Measurements from ENCODE around the gene NEK10.

NEK10 gene

DNA sequence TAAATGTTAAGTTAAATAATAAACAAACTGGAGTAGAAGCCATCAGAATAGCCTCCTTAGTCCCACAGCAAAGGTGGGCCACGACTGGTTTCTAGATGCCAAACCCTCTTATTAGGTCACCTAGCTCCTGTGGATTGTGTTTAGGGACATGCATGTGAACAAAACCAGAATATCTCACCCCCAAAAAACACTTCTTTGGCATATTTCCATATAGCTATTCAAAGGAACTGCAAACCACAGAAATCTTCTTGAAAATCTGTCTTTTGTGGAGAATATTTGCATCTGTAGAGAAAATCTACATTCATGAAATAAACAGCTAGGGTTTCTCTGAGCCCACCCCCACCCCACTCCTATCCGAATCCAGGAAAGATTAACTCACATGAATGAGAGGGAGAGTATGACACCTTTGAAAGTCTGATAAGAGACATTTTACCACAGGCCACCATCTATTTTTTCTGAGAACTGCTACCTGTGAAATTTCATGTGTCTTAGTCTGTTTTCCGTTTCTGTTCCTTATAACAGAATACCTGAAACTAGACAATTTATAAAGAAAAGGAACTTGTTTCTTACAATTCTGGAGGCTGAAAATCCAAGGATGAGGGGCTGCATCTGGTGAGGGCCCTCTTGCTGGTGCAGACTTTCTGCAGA is 159.4 kb downstream of the NEK10 start:
- peak overlapping the region; percentile 46; the same call in 1 of the 2 replicates for H3K27ac ChIP-seq (ENCODE audit: low read length)
- H4K20me1 ChIP-seq (ENCODE audit: insufficient read depth, low read length), result no peaks in the 10 kb centered on the region
- peak; percentile 26 for DNase-seq
- H3K9ac ChIP-seq (ENCODE audit: low read length), result no peak overlapping the region
- H3K36me3 ChIP-seq (replicated peaks; ENCODE audit: insufficient read depth, low read length), result no peaks in the 10 kb centered on the region
- H3K9me2 ChIP-seq (replicated peaks; ENCODE audit: insufficient read depth, low read length), result no peaks in the 10 kb centered on the region; the same call in 1 of the 2 replicates
- H2AFZ ChIP-seq (ENCODE audit: low read length), result 0 out of 2 replicates have a peak overlapping the region, but pooled peaks have one; percentile 2
- H3F3A ChIP-seq (ENCODE audit: insufficient read depth, low read length), result 0 out of 2 replicates have a peak, but pooled peaks cover 2% of the 10 kb centered on the region
- H3K4me2 ChIP-seq (ENCODE audit: low read depth, low read length), result peak overlapping the region; percentile 34; the same call in 1 of the 2 replicates
- TF ChIP-seq CTCF (IDR thresholded peaks at IDR 0.05; ENCODE audit: low read length) (no peak), EZH2phosphoT487 (IDR thresholded peaks at IDR 0.05; ENCODE audit: low read length) (no peak), EZH2 (optimal IDR thresholded peaks at IDR 0.05; ENCODE audit: low read depth, low read length) (no peak)
- no peak overlapping the region for H3K4me3 ChIP-seq (ENCODE audit: low read length)
- no peaks in the 10 kb centered on the region for H3K9me3 ChIP-seq (replicated peaks; ENCODE audit: insufficient read depth, low read length)
- H3K27me3 ChIP-seq (replicated peaks; ENCODE audit: insufficient read depth, low read length), result no peaks in the 10 kb centered on the region
- H3K79me2 ChIP-seq (ENCODE audit: low read length), result no peaks in the 10 kb centered on the region
- H3K4me1 ChIP-seq (ENCODE audit: low read length), result peaks cover 18% of the 10 kb centered on the region

- Histone ChIP-seq H3K9me2 (replicated peaks; ENCODE audit: insufficient read depth, low read length) (no peaks in the 10 kb centered on the region; the same call in 1 of the 2 replicates), H3K4me2 (ENCODE audit: low read depth, low read length) (peak overlapping the region; percentile 34; the same call in 1 of the 2 replicates), H3F3A (ENCODE audit: insufficient read depth, low read length) (0 out of 2 replicates have a peak, but pooled peaks cover 2% of the 10 kb centered on the region), H4K20me1 (ENCODE audit: insufficient read depth, low read length) (no peaks in the 10 kb centered on the region), H3K79me2 (ENCODE audit: low read length) (no peaks in the 10 kb centered on the region), H3K9ac (ENCODE audit: low read length) (no peak overlapping the region), H3K4me1 (ENCODE audit: low read length) (peaks cover 18% of the 10 kb centered on the region), H2AFZ (ENCODE audit: low read length) (0 out of 2 replicates have a peak overlapping the region, but pooled peaks have one; percentile 2), H3K27me3 (replicated peaks; ENCODE audit: insufficient read depth, low read length) (no peaks in the 10 kb centered on the region), H3K4me3 (ENCODE audit: low read length) (no peak overlapping the region), H3K36me3 (replicated peaks; ENCODE audit: insufficient read depth, low read length) (no peaks in the 10 kb centered on the region), H3K9me3 (replicated peaks; ENCODE audit: insufficient read depth, low read length) (no peaks in the 10 kb centered on the region), H3K27ac (ENCODE audit: low read length) (peak overlapping the region; percentile 46; the same call in 1 of the 2 replicates)
- no peak for DNase-seq
- TF ChIP-seq CTCF (IDR thresholded peaks at IDR 0.05; ENCODE audit: low read length) (no peak), EZH2 (optimal IDR thresholded peaks at IDR 0.05; ENCODE audit: low read depth, low read length) (no peak), EZH2phosphoT487 (IDR thresholded peaks at IDR 0.05; ENCODE audit: low read length) (no peak)
Observed at GRCh38 chr3:27208961-27209616, 160.1 kb downstream of the NEK10 start.

- H2AFZ ChIP-seq (ENCODE audit: low read length), result no peak overlapping the region
- TF ChIP-seq EZH2phosphoT487 (IDR thresholded peaks at IDR 0.05; ENCODE audit: low read length) (no peak), CTCF (IDR thresholded peaks at IDR 0.05; ENCODE audit: low read length) (no peak), EZH2 (optimal IDR thresholded peaks at IDR 0.05; ENCODE audit: low read depth, low read length) (no peak)
- H3K9ac ChIP-seq (ENCODE audit: low read length), result no peak overlapping the region
- H3K27ac ChIP-seq (ENCODE audit: low read length), result no peak overlapping the region
- H3K9me3 ChIP-seq (replicated peaks; ENCODE audit: insufficient read depth, low read length), result no peaks in the 10 kb centered on the region
- H3F3A ChIP-seq (ENCODE audit: insufficient read depth, low read length), result no peaks in the 10 kb centered on the region
- H3K36me3 ChIP-seq (replicated peaks; ENCODE audit: insufficient read depth, low read length), result no peaks in the 10 kb centered on the region
- H3K4me2 ChIP-seq (ENCODE audit: low read depth, low read length), result no peak overlapping the region
- H3K4me1 ChIP-seq (ENCODE audit: low read length), result no peaks in the 10 kb centered on the region
- H3K79me2 ChIP-seq (ENCODE audit: low read length), result no peaks in the 10 kb centered on the region
- H3K27me3 ChIP-seq (replicated peaks; ENCODE audit: insufficient read depth, low read length), result no peaks in the 10 kb centered on the region
- H3K4me3 ChIP-seq (ENCODE audit: low read length), result no peak overlapping the region
- no peak for DNase-seq
- H4K20me1 ChIP-seq (ENCODE audit: insufficient read depth, low read length), result no peaks in the 10 kb centered on the region
- no peaks in the 10 kb centered on the region; the same call in 1 of the 2 replicates for H3K9me2 ChIP-seq (replicated peaks; ENCODE audit: insufficient read depth, low read length)
Observed at GRCh38 chr3:27202959-27203358, 166.2 kb downstream of the NEK10 start.

All from MM.1S (cell line).